Pons (tissue), 1 donor: ENCODE results near the gene ARRB1.
"Not testable (repeated sequence)": the region's sequence is repeated elsewhere in the genome, so short reads cannot be mapped to it uniquely, and the experiment has no call there.

Experiments
- DNase-seq: peaks from one replicate; pipeline ENCODE4 v3.0.0-alpha.2; 2016; ENCODE audit warnings: low spot score

Gene ARRB1

GRCh38 chr11:75324189-75324588 lies 27.3 kb downstream of the ARRB1 start:
- no peak for DNase-seq

GRCh38 chr11:75323609-75324008 lies 27.9 kb downstream of the ARRB1 start:
- DNase-seq: no peak

GRCh38 chr11:75320643-75321042 lies 30.8 kb downstream of the ARRB1 start:
- no peak for DNase-seq

GRCh38 chr11:75320046-75320618 lies 31.3 kb downstream of the ARRB1 start:
- no peak for DNase-seq

GRCh38 chr11:75319035-75319877 lies 32.2 kb downstream of the ARRB1 start:
- DNase-seq: no peak

GRCh38 chr11:75317446-75318122 lies 33.9 kb downstream of the ARRB1 start:
- DNase-seq: no peak

- no peak for DNase-seq
These were observed 36.0 kb downstream of the ARRB1 start for GRCh38 chr11:75315439-75315805.

GRCh38 chr11:75314771-75315438 lies 36.6 kb downstream of the ARRB1 start:
- no peak for DNase-seq

- DNase-seq: peak; percentile 41
These were observed 37.8 kb downstream of the ARRB1 start for GRCh38 chr11:75313513-75314272.

- DNase-seq: no peak
These were observed 39.1 kb downstream of the ARRB1 start for GRCh38 chr11:75312346-75312745.

- peak; percentile 68 for DNase-seq
These were observed 39.6 kb downstream of the ARRB1 start for GRCh38 chr11:75311858-75312288.

- DNase-seq: no peak
These were observed 42.5 kb downstream of the ARRB1 start for GRCh38 chr11:75308986-75309385.

GRCh38 chr11:75308116-75308515 lies 43.3 kb downstream of the ARRB1 start:
- DNase-seq: no peak

GRCh38 chr11:75307058-75307457 lies 44.4 kb downstream of the ARRB1 start:
- DNase-seq: no peak

GRCh38 chr11:75306529-75306928 lies 44.9 kb downstream of the ARRB1 start:
- no peak for DNase-seq

- no peak for DNase-seq
These were observed 45.5 kb downstream of the ARRB1 start for GRCh38 chr11:75305993-75306392.

GRCh38 chr11:75305452-75305851 lies 46.0 kb downstream of the ARRB1 start:
- no peak for DNase-seq

GRCh38 chr11:75304941-75305340 lies 46.5 kb downstream of the ARRB1 start:
- not testable (repeated sequence) for DNase-seq

GRCh38 chr11:75303544-75304224 lies 47.8 kb downstream of the ARRB1 start:
- peak; percentile 68 for DNase-seq

GRCh38 chr11:75302371-75302770 lies 49.1 kb downstream of the ARRB1 start:
- no peak for DNase-seq
